WI38 (cell line): ENCODE data around the gene RRP12.
"Not testable (repeated sequence)": the region's sequence is repeated elsewhere in the genome, so short reads cannot be mapped to it uniquely, and the experiment has no call there.

ENCODE experiments used
- H3K4me3 ChIP-seq: 2 replicates; pipeline ENCODE4 v1.5.1; 2011; ENCODE audit warnings: low read depth, mild to moderate bottlenecking, control low read depth, low read length
- TF ChIP-seq, protein P1 (sequence below): IDR thresholded peaks from 2 replicates; pipeline ENCODE4 v1.5.1; 2012; ENCODE audit warnings: low read depth, mild to moderate bottlenecking, control low read depth, low read length

Gene RRP12

DNA sequence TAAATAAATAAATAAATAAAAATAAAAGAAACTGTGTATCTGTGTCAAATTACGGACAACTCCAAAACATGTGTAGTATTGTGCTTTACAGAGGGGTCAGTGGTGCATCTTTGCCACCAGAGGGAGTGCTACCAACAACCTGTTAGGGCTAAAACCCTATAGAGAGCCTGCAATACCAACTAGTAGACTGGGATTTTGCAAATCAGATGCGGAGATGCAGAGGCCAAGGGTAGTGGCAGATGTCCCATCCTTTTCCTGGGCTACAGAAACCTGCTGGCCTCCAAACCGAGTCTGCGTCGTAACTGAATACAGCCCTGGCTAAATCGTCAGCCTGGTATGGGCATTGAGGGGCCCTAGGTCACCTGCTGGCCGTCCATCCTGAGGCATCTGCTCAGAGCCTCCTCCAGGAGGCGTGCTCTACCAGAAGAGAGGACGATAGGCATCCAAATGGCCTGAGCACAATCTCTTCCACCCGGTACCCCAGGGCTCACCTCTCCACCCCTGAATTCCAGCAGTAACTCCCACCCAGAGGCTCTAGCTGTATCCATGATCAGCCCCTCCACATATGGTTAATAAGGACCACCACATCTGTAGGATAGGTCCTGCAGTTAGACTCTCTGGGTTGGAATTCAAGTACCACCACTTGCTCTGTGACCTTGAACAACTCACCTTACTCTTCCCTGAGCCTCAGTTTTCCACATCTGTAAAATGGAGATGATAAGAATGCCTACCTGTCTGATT lies 6.2 kb upstream of the RRP12 start:
- no peak overlapping the region for H3K4me3 ChIP-seq
- TF ChIP-seq, protein P1, sequence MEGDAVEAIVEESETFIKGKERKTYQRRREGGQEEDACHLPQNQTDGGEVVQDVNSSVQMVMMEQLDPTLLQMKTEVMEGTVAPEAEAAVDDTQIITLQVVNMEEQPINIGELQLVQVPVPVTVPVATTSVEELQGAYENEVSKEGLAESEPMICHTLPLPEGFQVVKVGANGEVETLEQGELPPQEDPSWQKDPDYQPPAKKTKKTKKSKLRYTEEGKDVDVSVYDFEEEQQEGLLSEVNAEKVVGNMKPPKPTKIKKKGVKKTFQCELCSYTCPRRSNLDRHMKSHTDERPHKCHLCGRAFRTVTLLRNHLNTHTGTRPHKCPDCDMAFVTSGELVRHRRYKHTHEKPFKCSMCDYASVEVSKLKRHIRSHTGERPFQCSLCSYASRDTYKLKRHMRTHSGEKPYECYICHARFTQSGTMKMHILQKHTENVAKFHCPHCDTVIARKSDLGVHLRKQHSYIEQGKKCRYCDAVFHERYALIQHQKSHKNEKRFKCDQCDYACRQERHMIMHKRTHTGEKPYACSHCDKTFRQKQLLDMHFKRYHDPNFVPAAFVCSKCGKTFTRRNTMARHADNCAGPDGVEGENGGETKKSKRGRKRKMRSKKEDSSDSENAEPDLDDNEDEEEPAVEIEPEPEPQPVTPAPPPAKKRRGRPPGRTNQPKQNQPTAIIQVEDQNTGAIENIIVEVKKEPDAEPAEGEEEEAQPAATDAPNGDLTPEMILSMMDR: no peak; the same call in none of the 2 replicates

DNA sequence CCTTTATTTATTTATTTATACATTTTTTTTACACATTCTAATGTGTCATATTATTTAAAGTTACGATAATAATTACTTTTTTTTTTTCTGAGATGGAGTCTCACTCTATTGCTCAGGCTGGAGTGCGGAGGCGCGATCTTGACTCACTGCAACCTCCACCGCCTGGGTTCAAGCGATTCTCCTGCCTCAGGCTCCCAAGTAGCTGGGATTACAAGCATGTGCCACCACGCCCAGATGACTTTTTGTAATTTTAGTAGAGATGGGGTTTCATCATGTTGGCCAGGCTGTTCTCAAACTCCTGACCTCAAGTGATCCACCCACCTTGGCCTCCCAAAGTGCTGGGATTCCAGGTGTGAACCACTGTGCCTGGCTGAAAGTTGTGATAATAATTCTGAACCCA lies 5.3 kb upstream of the RRP12 start:
- H3K4me3 ChIP-seq: not testable (repeated sequence)

DNA sequence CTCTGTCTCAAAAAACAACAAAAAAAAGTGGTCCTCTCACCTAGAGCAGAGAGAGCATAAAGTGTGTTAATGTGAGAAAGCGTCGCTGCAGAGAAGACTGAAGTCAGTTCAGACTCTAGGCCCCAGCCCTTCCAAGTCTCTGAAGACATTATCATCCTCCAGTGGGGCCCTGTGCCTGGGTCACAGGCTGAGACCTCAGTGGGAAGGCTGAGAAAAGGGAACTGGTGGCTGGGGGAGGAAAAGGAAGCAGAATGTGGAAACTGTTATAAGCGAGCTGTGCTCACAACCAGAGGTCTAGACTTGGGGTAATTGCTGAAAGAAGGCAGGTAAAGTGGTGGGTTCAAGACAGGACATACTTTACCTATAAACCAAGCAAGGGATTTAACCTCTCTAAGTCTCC lies 4.9 kb upstream of the RRP12 start:
- TF ChIP-seq, protein P1: no peak
- H3K4me3 ChIP-seq: no peak overlapping the region

DNA sequence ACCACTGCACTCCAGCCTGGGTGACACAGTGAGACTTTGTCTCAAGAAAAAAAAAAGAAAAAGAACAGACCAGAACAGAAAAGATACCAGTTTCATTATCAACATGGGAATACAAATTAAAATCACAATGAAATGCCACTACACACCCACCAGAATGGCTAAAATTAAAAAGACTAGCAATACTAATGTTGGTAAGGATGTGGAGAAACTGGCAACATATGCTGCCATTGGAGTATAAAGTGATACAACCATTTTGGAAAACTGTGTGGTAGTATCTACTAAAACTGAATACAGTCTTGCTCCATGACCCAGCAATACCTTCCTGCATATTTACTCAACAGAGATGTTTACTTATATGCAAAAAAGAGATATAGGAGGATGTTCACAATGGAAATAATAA lies 2.9 kb upstream of the RRP12 start:
- no peak overlapping the region for H3K4me3 ChIP-seq
- TF ChIP-seq, protein P1: no peak

DNA sequence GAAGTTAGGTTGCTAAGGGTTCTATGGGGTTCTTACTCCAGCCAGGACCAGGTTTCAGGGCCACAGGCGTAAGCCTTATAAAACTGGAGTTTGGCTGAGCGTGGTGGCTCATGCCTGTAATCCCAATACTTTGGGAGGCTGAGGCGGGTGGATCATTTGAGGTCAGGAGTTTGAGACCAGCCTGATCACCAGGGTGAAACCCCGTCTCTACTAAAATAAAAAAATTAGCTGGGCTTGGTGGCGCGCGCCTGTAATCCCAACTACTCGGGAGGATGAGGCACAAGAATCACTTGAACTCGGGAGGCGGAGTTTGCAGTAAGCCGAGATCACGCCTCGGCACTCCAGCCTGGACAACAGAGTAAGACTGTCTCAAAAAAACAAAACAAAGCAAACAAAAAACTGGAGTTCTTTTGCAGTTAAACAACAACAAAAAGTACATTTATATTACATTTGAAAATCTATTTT lies 347 bp upstream of the RRP12 start:
- TF ChIP-seq, protein P1: no peak
- H3K4me3 ChIP-seq: peak overlapping the region; percentile 93

DNA sequence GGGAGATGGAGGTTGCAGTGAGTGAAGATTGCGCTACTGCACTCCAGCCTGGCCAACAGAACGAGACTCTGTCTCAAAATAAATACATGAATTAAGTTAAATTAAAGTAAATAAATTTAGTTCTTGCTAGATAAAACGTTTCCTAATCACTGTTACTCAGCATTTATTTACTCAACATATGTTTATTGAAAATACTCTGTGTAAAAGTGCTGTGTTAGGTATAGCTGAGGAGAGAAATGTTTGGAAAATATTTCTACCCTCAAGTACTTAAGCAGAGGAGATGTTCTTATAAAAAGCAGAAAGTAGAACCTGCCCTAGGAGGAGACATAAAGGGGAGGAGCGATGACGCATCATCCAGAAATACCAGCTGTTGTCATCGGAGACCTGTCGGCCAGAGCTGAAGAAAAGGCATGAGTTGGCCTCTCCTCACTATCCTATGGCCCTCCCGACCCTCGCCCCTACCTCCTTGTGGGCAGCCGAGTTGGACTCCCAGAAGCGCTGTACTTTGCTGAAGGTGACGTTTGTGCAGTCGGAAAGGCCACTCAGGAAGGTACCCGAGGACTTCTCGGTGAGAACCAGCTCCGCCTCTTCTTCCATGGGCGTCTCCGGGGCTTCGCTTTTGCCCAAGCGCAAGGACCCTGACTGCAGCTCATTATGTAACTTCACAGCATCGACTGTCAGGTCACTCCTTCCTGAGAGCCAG lies 1.1 kb downstream of the RRP12 start:
- TF ChIP-seq, protein P1: no peak
- H3K4me3 ChIP-seq: peak overlapping the region; percentile 93

DNA sequence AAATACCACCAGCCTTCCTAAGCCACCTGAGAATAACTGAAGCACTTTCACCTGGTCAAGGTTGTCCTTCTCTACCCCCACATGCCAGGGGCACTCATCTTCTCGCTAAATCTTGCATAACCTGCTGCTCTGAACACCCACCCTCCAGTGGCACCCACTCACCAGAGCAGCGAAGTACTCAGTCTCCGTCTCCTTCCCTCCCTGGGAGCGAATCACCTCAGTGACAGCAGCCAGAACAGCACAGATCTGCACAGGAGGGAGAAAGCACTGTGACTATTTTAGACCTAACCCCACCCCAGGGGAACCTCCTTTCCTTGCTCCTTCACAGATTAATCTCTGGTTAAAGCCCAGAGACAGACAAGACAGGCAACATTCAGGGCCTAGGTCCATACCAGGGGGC lies 5.1 kb downstream of the RRP12 start:
- TF ChIP-seq, protein P1: no peak
- no peak overlapping the region for H3K4me3 ChIP-seq
